Rectal smooth muscle tissue (tissue), 1 donor: ENCODE measurements around the gene HAT1.
"Not testable (repeated sequence)": the region's sequence is repeated elsewhere in the genome, so short reads cannot be mapped to it uniquely, and the experiment has no call there.

Source experiments
- H3K27ac ChIP-seq: one replicate; pipeline ENCODE4 v1.7.0; 2013; ENCODE audit warnings: low read depth, low read length, inconsistent platforms
- H3K27me3 ChIP-seq: one replicate; pipeline ENCODE4 v1.7.0; 2013; ENCODE audit warnings: low read length; ENCODE audit not compliant: control insufficient read depth, insufficient read depth
- H3K36me3 ChIP-seq: one replicate; pipeline ENCODE4 v1.7.0; 2013; ENCODE audit warnings: low read length; ENCODE audit not compliant: control insufficient read depth, insufficient read depth
- H3K4me1 ChIP-seq: one replicate; pipeline ENCODE4 v1.7.0; 2013; ENCODE audit warnings: low read length; ENCODE audit not compliant: control insufficient read depth, insufficient read depth
- H3K4me3 ChIP-seq: one replicate; pipeline ENCODE4 v1.7.0; 2013; ENCODE audit warnings: low read length
- H3K9ac ChIP-seq: one replicate; pipeline ENCODE4 v1.7.0; 2013; ENCODE audit warnings: low read length

HAT1 gene

GRCh38 chr2:171960570-171960969 lies 38.3 kb downstream of the HAT1 start:
- Histone ChIP-seq H3K4me3 (no peak overlapping the region), H3K9ac (no peak overlapping the region), H3K27me3 (no peaks in the 10 kb centered on the region), H3K4me1 (peaks cover 4% of the 10 kb centered on the region), H3K27ac (no peak overlapping the region), H3K36me3 (no peaks in the 10 kb centered on the region)

- Histone ChIP-seq H3K4me3 (no peak overlapping the region), H3K36me3 (no peaks in the 10 kb centered on the region), H3K27ac (no peak overlapping the region), H3K9ac (no peak overlapping the region), H3K27me3 (no peaks in the 10 kb centered on the region), H3K4me1 (peaks cover 4% of the 10 kb centered on the region)
Observed at GRCh38 chr2:171963198-171963597, 40.9 kb downstream of the HAT1 start.

DNA sequence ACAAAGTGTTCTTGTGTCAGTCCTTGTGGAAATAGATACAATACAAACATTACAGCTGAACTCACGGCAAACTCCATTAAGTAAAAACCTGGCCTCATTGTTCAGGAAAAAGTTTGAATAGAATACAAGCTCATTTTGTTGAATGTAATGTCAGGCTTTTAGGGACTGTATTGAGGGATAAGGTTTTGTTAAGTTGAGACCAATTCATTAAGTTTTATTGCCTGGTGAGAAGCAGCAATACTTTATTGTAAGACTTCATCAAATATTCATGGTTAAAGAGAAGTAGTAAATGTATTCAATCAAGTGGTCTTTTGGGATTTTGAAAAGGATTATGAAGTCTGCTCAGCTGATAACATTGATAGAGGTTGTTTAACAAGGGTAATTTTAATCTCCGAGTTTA lies 42.0 kb downstream of the HAT1 start:
- Histone ChIP-seq H3K9ac (no peak overlapping the region), H3K27ac (no peak overlapping the region), H3K4me3 (no peak overlapping the region), H3K36me3 (no peaks in the 10 kb centered on the region), H3K27me3 (no peaks in the 10 kb centered on the region), H3K4me1 (peaks cover 4% of the 10 kb centered on the region)

- no peaks in the 10 kb centered on the region for H3K27me3 ChIP-seq
- H3K4me3 ChIP-seq: no peak overlapping the region
- no peaks in the 10 kb centered on the region for H3K4me1 ChIP-seq
- H3K9ac ChIP-seq: no peak overlapping the region
- H3K36me3 ChIP-seq: no peaks in the 10 kb centered on the region
- no peak overlapping the region for H3K27ac ChIP-seq
Observed at GRCh38 chr2:171965238-171965637, 43.0 kb downstream of the HAT1 start.

DNA sequence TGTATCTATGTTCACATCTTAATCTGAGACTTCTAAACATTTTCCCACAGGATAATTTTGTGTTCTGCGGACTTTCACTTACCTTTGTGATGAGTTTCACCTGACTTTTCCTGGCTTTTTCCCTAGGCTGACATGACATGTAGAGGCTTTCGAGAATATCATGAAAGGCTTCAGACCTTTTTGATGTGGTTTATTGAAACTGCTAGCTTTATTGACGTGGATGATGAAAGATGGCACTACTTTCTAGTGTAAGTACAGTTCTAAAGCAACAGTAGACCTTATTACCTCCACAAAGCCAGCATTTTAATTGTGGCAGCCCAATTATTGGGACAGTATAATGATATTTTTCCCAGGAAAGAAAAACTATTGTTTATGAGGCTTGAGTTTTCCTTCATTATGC lies 43.4 kb downstream of the HAT1 start:
- H3K27ac ChIP-seq: no peak overlapping the region
- H3K9ac ChIP-seq: no peak overlapping the region
- no peaks in the 10 kb centered on the region for H3K27me3 ChIP-seq
- H3K36me3 ChIP-seq: no peaks in the 10 kb centered on the region
- H3K4me1 ChIP-seq: no peaks in the 10 kb centered on the region
- H3K4me3 ChIP-seq: no peak overlapping the region

GRCh38 chr2:171966235-171966634 lies 44.0 kb downstream of the HAT1 start:
- no peaks in the 10 kb centered on the region for H3K4me1 ChIP-seq
- no peak overlapping the region for H3K27ac ChIP-seq
- no peaks in the 10 kb centered on the region for H3K36me3 ChIP-seq
- H3K27me3 ChIP-seq: no peaks in the 10 kb centered on the region
- H3K4me3 ChIP-seq: no peak overlapping the region
- no peak overlapping the region for H3K9ac ChIP-seq

DNA sequence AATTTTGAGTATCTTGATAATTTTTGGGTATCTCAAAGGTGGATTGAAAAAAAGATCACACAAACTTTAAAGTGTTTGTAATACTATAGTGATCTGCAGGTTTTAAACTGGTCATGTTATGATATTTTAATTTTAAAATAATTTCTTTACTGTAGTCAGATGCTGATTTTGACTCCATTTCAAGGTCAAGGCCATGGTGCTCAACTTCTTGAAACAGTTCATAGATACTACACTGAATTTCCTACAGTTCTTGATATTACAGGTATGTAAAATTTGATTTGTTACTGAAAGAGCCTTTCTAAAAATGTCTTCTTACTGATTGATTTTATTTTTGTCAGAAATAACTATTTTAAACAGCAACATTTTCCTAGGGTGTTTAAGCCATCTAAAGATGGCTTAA lies 44.4 kb downstream of the HAT1 start:
- H3K27me3 ChIP-seq: no peaks in the 10 kb centered on the region
- no peak overlapping the region for H3K4me3 ChIP-seq
- H3K4me1 ChIP-seq: no peaks in the 10 kb centered on the region
- no peaks in the 10 kb centered on the region for H3K36me3 ChIP-seq
- no peak overlapping the region for H3K27ac ChIP-seq
- no peak overlapping the region for H3K9ac ChIP-seq

- Histone ChIP-seq H3K9ac (no peak overlapping the region), H3K4me1 (no peaks in the 10 kb centered on the region), H3K36me3 (no peaks in the 10 kb centered on the region), H3K27ac (no peak overlapping the region), H3K4me3 (no peak overlapping the region), H3K27me3 (no peaks in the 10 kb centered on the region)
Observed at GRCh38 chr2:171968509-171968908, 46.2 kb downstream of the HAT1 start.

DNA sequence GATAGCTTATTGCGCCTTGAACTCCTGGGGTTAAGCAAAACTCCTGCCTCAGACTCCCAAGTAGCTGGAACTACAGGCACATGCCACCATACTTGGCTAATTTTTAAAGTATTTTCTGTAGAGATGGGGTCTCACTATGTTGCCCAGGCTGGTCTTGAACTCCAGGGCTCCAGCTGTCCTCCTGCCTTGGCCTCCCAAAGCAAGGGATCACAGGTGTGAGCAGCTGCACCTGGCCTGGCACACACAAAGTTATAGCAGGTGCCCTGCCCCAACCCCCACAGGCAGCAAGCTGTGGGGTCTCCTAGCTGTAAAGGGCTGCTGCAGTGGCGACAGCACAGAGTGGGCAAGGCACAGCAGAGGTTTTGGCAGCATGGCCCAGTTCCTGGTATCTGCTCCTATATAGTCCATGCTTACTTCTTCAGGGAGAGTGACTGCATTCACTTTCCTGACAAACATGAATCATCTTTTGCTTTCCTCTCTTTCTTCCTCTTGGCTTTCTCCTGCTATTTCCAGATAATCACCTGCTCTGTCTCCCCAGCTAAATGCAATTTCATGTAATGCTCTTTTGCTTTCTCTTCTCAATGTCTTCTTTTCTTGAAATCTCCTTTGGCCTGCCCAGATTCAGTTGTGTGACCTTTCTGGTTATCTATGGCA lies 50.2 kb downstream of the HAT1 start:
- H3K27ac ChIP-seq: no peak overlapping the region
- H3K27me3 ChIP-seq: no peaks in the 10 kb centered on the region
- no peaks in the 10 kb centered on the region for H3K4me1 ChIP-seq
- no peak overlapping the region for H3K4me3 ChIP-seq
- no peaks in the 10 kb centered on the region for H3K36me3 ChIP-seq
- H3K9ac ChIP-seq: no peak overlapping the region

GRCh38 chr2:171979103-171979502 lies 56.8 kb downstream of the HAT1 start:
- H3K36me3 ChIP-seq: no peaks in the 10 kb centered on the region

GRCh38 chr2:171983924-171984323 lies 61.7 kb downstream of the HAT1 start:
- H3K4me1 ChIP-seq, H3K9ac ChIP-seq, H3K4me3 ChIP-seq, H3K36me3 ChIP-seq, H3K27ac ChIP-seq, H3K27me3 ChIP-seq: not testable (repeated sequence)

More at GRCh38 chr2:171979103-171979502, 56.8 kb downstream of the HAT1 start:
- Histone ChIP-seq H3K27ac (no peak overlapping the region), H3K27me3 (no peaks in the 10 kb centered on the region), H3K4me3 (no peak overlapping the region), H3K9ac (no peak overlapping the region), H3K4me1 (no peaks in the 10 kb centered on the region)

DNA sequence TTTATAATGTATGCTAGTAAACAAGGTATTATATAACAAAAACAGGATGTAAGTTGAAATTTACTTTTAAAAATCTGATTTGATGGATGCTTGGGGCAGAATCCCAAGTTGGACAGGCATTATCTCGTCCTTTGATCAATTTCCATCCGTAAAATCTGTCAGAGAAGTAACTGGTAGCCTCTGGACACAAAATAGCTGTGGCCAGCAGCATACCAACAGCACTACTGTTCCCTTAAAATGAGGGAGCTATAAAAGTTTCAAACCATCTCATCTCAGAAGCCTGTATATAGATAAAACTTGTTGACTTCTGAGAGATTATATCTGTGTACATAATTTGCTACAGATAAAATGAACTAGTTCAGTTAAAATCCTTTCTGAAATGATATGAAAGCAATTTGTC lies 62.8 kb downstream of the HAT1 start:
- Histone ChIP-seq H3K4me3 (no peak overlapping the region), H3K36me3 (no peaks in the 10 kb centered on the region), H3K27me3 (no peaks in the 10 kb centered on the region), H3K27ac (no peak overlapping the region), H3K9ac (no peak overlapping the region), H3K4me1 (no peaks in the 10 kb centered on the region)

- no peaks in the 10 kb centered on the region for H3K27me3 ChIP-seq
- H3K36me3 ChIP-seq: no peaks in the 10 kb centered on the region
- H3K4me3 ChIP-seq: no peak overlapping the region
- no peak overlapping the region for H3K27ac ChIP-seq
- no peaks in the 10 kb centered on the region for H3K4me1 ChIP-seq
- no peak overlapping the region for H3K9ac ChIP-seq
Observed at GRCh38 chr2:171986778-171987177, 64.5 kb downstream of the HAT1 start.
